HEK293T (cell line): Measurements from ENCODE around the gene ANKK1.

Experiments used
- HDGF ChIP-seq: fragments of 450-650 bp; IDR thresholded peaks from 2 replicates; pipeline ENCODE4 v1.6.1; 2017; ENCODE audit warnings: antibody characterized with exemption, borderline replicate concordance
- LEF1 ChIP-seq: fragments of 450-650 bp; IDR thresholded peaks from 2 replicates; pipeline ENCODE4 v1.6.1; 2017; ENCODE audit warnings: mild to moderate bottlenecking, borderline replicate concordance
- NFRKB ChIP-seq: fragments of 450-650 bp; IDR thresholded peaks from 2 replicates; pipeline ENCODE4 v1.6.1; 2016; ENCODE audit warnings: mild to moderate bottlenecking, moderate library complexity

DNA sequence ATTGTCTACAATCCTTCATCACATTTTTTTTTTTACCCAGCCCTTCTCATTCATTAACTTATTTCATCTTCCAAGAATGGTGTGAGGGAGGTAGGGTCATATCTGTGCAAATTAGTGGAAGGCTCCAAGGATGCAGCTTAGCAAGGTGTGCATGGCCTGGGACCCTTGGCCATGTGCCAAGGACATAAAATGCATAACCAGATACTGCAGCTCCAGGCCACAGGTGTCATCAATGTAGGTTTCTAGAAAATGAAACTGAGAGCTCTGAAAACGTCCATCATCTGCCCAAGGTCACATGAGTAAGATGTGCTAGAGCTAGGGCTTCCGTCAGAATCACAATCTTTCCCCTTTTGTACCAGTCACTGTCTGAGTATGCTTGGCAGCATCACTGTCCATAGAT is 29.8 kb downstream of the ANKK1 start:
- TF ChIP-seq NFRKB = no peak
- no peak for TF ChIP-seq HDGF
- TF ChIP-seq LEF1 = no peak
